ENCODE measurements around the gene PDK2.

DNA sequence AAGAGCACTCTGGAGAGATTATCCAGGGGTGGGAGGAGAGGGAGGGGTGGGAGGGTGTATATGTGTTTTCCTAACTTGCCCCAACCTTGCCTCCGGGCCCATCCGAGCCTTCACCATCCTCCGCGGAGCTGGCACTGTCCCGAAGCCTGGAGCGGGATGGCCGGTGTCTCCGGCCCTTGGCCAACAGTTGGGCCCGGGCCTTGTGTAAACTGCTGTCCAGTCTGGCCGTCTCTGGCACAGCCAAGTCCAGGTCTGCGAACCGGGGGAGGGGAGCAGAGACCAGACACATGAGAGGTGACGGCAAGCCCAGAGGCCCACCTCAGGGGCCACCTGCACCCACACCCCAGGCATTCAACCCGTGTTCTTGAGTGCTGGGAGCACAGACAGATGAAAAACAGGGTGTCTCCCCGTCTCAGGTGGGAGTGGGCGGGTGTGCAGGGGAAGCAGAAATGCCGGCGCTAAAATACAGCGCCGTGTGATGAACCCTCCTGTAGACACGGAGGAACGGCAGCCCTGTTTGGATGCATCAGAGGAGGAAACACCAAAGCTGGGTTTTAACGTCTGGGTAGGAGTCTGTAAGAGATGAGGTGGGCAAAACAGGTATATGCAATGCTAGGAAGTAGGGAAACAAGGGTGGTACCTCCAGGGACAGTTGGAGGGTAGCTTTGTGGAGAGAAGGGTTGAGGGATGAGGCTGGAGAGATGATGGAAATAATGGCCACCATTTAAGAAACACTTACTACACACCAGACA, 23.1 kb downstream of the PDK2 start:
- TF ChIP-seq EZH2 (IDR thresholded peaks at IDR 0.05; ENCODE audit: low read length, unreplicated experiment) = no peak
- TF ChIP-seq, protein P1, sequence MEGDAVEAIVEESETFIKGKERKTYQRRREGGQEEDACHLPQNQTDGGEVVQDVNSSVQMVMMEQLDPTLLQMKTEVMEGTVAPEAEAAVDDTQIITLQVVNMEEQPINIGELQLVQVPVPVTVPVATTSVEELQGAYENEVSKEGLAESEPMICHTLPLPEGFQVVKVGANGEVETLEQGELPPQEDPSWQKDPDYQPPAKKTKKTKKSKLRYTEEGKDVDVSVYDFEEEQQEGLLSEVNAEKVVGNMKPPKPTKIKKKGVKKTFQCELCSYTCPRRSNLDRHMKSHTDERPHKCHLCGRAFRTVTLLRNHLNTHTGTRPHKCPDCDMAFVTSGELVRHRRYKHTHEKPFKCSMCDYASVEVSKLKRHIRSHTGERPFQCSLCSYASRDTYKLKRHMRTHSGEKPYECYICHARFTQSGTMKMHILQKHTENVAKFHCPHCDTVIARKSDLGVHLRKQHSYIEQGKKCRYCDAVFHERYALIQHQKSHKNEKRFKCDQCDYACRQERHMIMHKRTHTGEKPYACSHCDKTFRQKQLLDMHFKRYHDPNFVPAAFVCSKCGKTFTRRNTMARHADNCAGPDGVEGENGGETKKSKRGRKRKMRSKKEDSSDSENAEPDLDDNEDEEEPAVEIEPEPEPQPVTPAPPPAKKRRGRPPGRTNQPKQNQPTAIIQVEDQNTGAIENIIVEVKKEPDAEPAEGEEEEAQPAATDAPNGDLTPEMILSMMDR (conservative IDR thresholded peaks at IDR 0.05; ENCODE audit: low read depth, low read length) = no peak
